Measurements from ENCODE around the gene S100A13. TPM values are rescaled to one million over a fixed set of nuclear protein-coding genes. Genes with fewer than 3 reads are reported as not detected.

S100A13 gene
- total RNA-seq, 1 experiment from 2014 or later: 210 TPM

DNA sequence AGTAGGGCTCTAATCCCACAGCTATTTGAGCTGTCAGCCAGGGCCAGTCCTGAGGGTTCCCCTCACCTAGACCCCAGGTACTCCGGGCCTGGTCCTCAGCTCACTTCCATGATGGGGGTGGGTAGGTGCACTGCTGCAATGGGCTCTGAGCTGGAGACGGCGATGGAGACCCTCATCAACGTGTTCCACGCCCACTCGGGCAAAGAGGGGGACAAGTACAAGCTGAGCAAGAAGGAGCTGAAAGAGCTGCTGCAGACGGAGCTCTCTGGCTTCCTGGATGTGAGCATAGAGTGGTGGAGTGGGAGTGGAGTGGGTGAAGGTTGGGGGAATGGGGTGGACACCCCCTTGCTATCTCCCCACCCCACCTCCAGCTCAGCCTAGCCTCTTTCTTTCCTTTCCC is 3.1 kb upstream of the S100A13 start:
- POLR2A ChIA-PET: interaction anchor here (0.6 to 46.1 kb wide), 4 partner anchors 15 to 127 kb away, joined by 3 to 1272 read pairs (median 6); partner anchors contain the start of genes S100A1, S100A13, S100A14 and S100A16
- TF ChIP-seq, protein P1, sequence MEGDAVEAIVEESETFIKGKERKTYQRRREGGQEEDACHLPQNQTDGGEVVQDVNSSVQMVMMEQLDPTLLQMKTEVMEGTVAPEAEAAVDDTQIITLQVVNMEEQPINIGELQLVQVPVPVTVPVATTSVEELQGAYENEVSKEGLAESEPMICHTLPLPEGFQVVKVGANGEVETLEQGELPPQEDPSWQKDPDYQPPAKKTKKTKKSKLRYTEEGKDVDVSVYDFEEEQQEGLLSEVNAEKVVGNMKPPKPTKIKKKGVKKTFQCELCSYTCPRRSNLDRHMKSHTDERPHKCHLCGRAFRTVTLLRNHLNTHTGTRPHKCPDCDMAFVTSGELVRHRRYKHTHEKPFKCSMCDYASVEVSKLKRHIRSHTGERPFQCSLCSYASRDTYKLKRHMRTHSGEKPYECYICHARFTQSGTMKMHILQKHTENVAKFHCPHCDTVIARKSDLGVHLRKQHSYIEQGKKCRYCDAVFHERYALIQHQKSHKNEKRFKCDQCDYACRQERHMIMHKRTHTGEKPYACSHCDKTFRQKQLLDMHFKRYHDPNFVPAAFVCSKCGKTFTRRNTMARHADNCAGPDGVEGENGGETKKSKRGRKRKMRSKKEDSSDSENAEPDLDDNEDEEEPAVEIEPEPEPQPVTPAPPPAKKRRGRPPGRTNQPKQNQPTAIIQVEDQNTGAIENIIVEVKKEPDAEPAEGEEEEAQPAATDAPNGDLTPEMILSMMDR (IDR thresholded peaks at IDR 0.05; ENCODE audit: unreplicated experiment): no peak
- DNase-seq (ENCODE audit: unreplicated experiment): no peak
- BruUV-seq (replicated peaks): no TSS peak
- CTCF ChIA-PET: interaction anchor here (0.5 to 9.3 kb wide), 7 partner anchors 15 to 139 kb away, joined by 3 to 195 read pairs (median 5); partner anchors contain the start of genes S100A14 and S100A16
- Mint-ChIP-seq H3K27ac (ENCODE audit: low read depth, unreplicated experiment) (no peak overlapping the region), H3K9me3 (ENCODE audit: unreplicated experiment) (no peaks in the 10 kb centered on the region), H3K36me3 (ENCODE audit: insufficient read depth, unreplicated experiment) (peaks cover 22% of the 10 kb centered on the region), H3K4me3 (ENCODE audit: unreplicated experiment) (no peak overlapping the region), H3K27me3 (ENCODE audit: insufficient read depth, unreplicated experiment) (no peaks in the 10 kb centered on the region), H3K4me1 (ENCODE audit: insufficient read depth, unreplicated experiment) (peaks cover 37% of the 10 kb centered on the region)
- intact Hi-C loops (cut with micrococcal nuclease): no loop called here

DNA sequence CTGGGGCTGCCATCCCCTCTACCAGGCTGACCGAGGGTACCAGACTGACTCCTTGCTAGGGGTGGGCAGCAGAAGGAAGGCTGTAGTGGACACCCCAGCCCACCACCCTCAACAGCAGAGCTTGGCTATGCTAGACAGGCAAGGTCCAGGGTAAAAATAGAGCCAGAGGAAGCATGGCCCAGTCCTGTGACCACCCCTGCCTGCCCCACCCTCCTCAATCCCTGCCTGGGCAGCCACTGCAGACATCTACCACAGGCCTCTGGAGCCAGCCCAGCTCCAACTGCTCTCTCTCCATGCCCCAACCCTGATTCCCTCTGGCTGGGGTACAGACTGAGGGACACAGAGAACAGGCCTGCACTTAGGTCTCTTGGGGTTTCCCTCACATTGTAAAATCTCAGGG is 2.7 kb upstream of the S100A13 start:
- BruUV-seq (replicated peaks): no TSS peak
- intact Hi-C loops (cut with micrococcal nuclease): no loop called here
- H3K27me3 Mint-ChIP-seq (ENCODE audit: insufficient read depth, unreplicated experiment): no peaks in the 10 kb centered on the region
- peaks cover 37% of the 10 kb centered on the region for H3K4me1 Mint-ChIP-seq (ENCODE audit: insufficient read depth, unreplicated experiment)
- peaks cover 21% of the 10 kb centered on the region for H3K36me3 Mint-ChIP-seq (ENCODE audit: insufficient read depth, unreplicated experiment)
- no peak overlapping the region for H3K4me3 Mint-ChIP-seq (ENCODE audit: unreplicated experiment)
- H3K27ac Mint-ChIP-seq (ENCODE audit: low read depth, unreplicated experiment): no peak overlapping the region
- TF ChIP-seq, protein P1 (IDR thresholded peaks at IDR 0.05; ENCODE audit: unreplicated experiment): no peak
- POLR2A ChIA-PET: interaction anchor here (0.7 to 46.1 kb wide), 3 partner anchors 15 to 58 kb away, joined by 3 to 1272 read pairs (median 9); partner anchors contain the start of genes S100A1, S100A13, S100A14 and S100A16
- CTCF ChIA-PET: interaction anchor here (1.0 to 9.3 kb wide), 5 partner anchors 15 to 120 kb away, joined by 5 to 195 read pairs (median 9); partner anchors contain the start of genes S100A14 and S100A16
- H3K9me3 Mint-ChIP-seq (ENCODE audit: unreplicated experiment): no peaks in the 10 kb centered on the region
- DNase-seq (ENCODE audit: unreplicated experiment): no peak

DNA sequence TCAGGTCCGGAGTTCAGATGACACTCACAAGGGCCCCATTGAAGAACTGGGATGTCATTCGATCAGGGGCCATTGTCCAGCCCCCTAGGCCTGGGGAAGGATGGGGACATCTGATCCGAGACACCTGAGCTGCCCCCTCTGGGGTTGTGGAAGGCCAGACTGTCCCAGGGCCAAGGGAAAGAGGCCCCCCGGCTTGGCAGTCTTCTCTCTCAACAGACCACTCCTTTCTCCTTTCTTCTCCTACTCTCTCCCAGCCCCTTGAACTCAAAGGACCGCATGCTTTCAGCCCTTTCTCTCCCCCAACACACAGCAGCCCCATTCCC is 2.0 kb upstream of the S100A13 start:
- Mint-ChIP-seq H3K4me3 (ENCODE audit: unreplicated experiment) (no peak overlapping the region), H3K36me3 (ENCODE audit: insufficient read depth, unreplicated experiment) (peaks cover 25% of the 10 kb centered on the region), H3K4me1 (ENCODE audit: insufficient read depth, unreplicated experiment) (peaks cover 38% of the 10 kb centered on the region), H3K9me3 (ENCODE audit: unreplicated experiment) (no peaks in the 10 kb centered on the region), H3K27ac (ENCODE audit: low read depth, unreplicated experiment) (no peak overlapping the region), H3K27me3 (ENCODE audit: insufficient read depth, unreplicated experiment) (no peaks in the 10 kb centered on the region)
- intact Hi-C loops (cut with micrococcal nuclease): no loop called here
- POLR2A ChIA-PET: interaction anchor here (0.7 to 46.1 kb wide), 4 partner anchors 5 to 99 kb away, joined by 3 to 1272 read pairs (median 640); partner anchors contain the start of genes CHTOP, INTS3, S100A1 and S100A13
- CTCF ChIA-PET: interaction anchor here (0.6 to 9.3 kb wide), 8 partner anchors 8 to 119 kb away, joined by 4 to 195 read pairs (median 7); partner anchors contain the start of genes S100A14 and S100A16
- DNase-seq (ENCODE audit: unreplicated experiment): no peak
- TF ChIP-seq, protein P1 (IDR thresholded peaks at IDR 0.05; ENCODE audit: unreplicated experiment): no peak
- BruUV-seq (replicated peaks): no TSS peak

DNA sequence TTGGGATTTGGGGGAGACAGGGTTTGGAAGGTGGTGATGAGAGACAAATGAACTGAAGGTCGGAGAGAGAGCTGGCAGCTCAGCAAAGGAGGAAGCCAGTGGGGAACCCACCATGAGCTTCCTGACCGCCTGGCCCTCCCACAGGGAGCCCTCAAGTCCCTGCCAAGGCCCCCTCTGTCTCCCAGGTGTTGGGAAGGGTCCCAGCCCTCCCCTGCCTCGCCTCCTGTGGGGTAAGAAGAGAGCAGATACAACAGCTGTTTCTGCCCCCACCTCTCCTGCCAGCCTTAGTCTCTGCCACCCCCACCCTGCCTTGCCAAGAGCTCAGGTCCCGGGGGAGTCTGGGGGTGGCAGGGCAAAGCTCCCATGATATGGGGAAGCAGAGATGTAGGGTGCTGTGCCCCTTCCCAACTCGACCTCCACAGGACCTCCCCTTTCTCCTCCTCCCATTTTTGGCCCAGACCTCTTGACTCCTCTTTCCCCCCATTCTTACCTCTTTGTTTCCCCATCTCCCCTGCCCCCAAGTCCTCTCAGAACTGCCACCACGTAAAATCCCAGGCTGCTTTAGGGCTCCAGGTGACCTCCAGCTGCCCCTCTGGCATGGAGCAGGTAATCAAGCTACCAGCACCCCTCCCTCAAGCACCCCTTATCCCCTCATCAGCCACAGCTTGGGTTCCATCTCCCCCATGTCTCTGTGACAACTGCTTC is 1.5 kb upstream of the S100A13 start:
- Mint-ChIP-seq H3K27ac (ENCODE audit: low read depth, unreplicated experiment) (no peak overlapping the region), H3K36me3 (ENCODE audit: insufficient read depth, unreplicated experiment) (peaks cover 25% of the 10 kb centered on the region), H3K9me3 (ENCODE audit: unreplicated experiment) (no peaks in the 10 kb centered on the region), H3K4me1 (ENCODE audit: insufficient read depth, unreplicated experiment) (peaks cover 43% of the 10 kb centered on the region), H3K4me3 (ENCODE audit: unreplicated experiment) (no peak overlapping the region), H3K27me3 (ENCODE audit: insufficient read depth, unreplicated experiment) (no peaks in the 10 kb centered on the region)
- TF ChIP-seq, protein P1 (IDR thresholded peaks at IDR 0.05; ENCODE audit: unreplicated experiment): no peak
- intact Hi-C loops (cut with micrococcal nuclease): no loop called here
- ChIA-PET CTCF (interaction anchor here (0.6 to 9.3 kb wide), 13 partner anchors 8 to 118 kb away, joined by 3 to 195 read pairs (median 5); partner anchors contain the start of genes NPR1, S100A14 and S100A16), POLR2A (interaction anchor here (0.7 to 46.1 kb wide), 5 partner anchors 5 to 99 kb away, joined by 3 to 1272 read pairs (median 19); partner anchors contain the start of genes CHTOP, INTS3, S100A1 and S100A13)
- no peak for DNase-seq (ENCODE audit: unreplicated experiment)
- no TSS peak for BruUV-seq (replicated peaks)
